K562 (cell line): Measurements from ENCODE around the gene USP49. TPM values are rescaled to one million over a fixed set of nuclear protein-coding genes. Genes with fewer than 3 reads are reported as not detected.

Experiments used
- CREB1 ChIP-seq, 2 experiments: sonication (generic) in 1 of 2; formaldehyde crosslinking in 1 of 2; IDR thresholded peaks; 2 replicates each; pipeline versions ENCODE4 v1.6.1 to v1.8.0; 2012 to 2022; ENCODE audit warnings: inconsistent platforms in 1 of 2, mild to moderate bottlenecking in 1 of 2, missing genetic modification reagents in 1 of 2, moderate library complexity in 1 of 2
- CXXC5 ChIP-seq: fragments of 250-450 bp; sonication (Bioruptor Pico); IDR thresholded peaks from 2 replicates; pipeline ENCODE4 v1.8.0; 2022; ENCODE audit warnings: inconsistent platforms, mild to moderate bottlenecking, moderate library complexity
- DPF2 ChIP-seq: fragments of 450-650 bp; IDR thresholded peaks from 2 replicates; pipeline ENCODE4 v1.6.1; 2016
- GATAD2B ChIP-seq: fragments of 450-650 bp; IDR thresholded peaks from 2 replicates; pipeline ENCODE4 v1.6.1; 2017; ENCODE audit warnings: mild to moderate bottlenecking, borderline replicate concordance
- MEF2A ChIP-seq: IDR thresholded peaks from 2 replicates; pipeline ENCODE4 v1.6.1; 2011; ENCODE audit warnings: low read depth, mild to moderate bottlenecking, low read length, moderate library complexity; ENCODE audit not compliant: control insufficient read depth
- NCOA6 ChIP-seq: fragments of 450-650 bp; IDR thresholded peaks from 2 replicates; pipeline ENCODE4 v1.6.1; 2017; ENCODE audit warnings: mild to moderate bottlenecking
- RUNX1 ChIP-seq: sonication (generic); IDR thresholded peaks from 2 replicates; pipeline ENCODE4 v1.6.1; 2016; ENCODE audit warnings: antibody characterized with exemption, low read depth
- TAF7 ChIP-seq: fragments of 450-650 bp; IDR thresholded peaks from 2 replicates; pipeline ENCODE4 v1.6.1; 2016; ENCODE audit warnings: missing genetic modification characterization, missing compliant biosample characterization
- TARDBP ChIP-seq: fragments of 450-650 bp; IDR thresholded peaks from 2 replicates; pipeline ENCODE4 v1.6.1; 2016
- TCF7 ChIP-seq: sonication (generic); IDR thresholded peaks from 2 replicates; pipeline ENCODE4 v1.6.1; 2016; ENCODE audit warnings: antibody characterized with exemption, borderline replicate concordance
- TEAD2 ChIP-seq: fragments of 450-650 bp; IDR thresholded peaks from 2 replicates; pipeline ENCODE4 v1.6.1; 2016; ENCODE audit warnings: missing genetic modification characterization, control low read depth, missing compliant biosample characterization
- ZNF253 ChIP-seq: fragments of 250-450 bp; sonication (Bioruptor Pico); conservative IDR thresholded peaks from 2 replicates; pipeline ENCODE4 v1.6.1; 2021; ENCODE audit warnings: mild to moderate bottlenecking
- ZNF3 ChIP-seq: fragments of 250-450 bp; sonication (Bioruptor Pico); IDR thresholded peaks from 2 replicates; pipeline ENCODE4 v1.5.0; 2021; ENCODE audit warnings: mild to moderate bottlenecking, moderate library complexity
- ZNF436 ChIP-seq: fragments of 250-450, 450-650 bp; sonication (Bioruptor Pico); formaldehyde crosslinking; IDR thresholded peaks from 2 replicates; pipeline ENCODE4 v1.7.0; 2020; ENCODE audit warnings: mild to moderate bottlenecking
- polyA plus RNA-seq, 8 experiments: library from polyadenylated mRNA; depleted of rRNA in 4 of 8; stranded (reverse) in 5 of 8; unstranded in 3 of 8; fragments of >200 nt; fragmentation: Nextera tagmentation in 2 of 8; fragmentation: Illumina TruSeq in 1 of 8; extraction: Ambion mirVana in 2 of 8; extraction: Trizol in 1 of 8; gene quantifications; 2 replicates each; pipeline versions ENCODE4 v1.2.1 to v1.2.3, GENCODE V29; 2011 to 2014; ENCODE audit warnings: inconsistent platforms in 1 of 8, missing spikeins in 1 of 8
- total RNA-seq, 7 experiments: library from RNA; depleted of rRNA in 6 of 7; stranded (reverse); fragments of >200 nt in 6 of 7; fragmentation: Illumina TruSeq in 2 of 7; extraction: Trizol in 2 of 7; gene quantifications; 2 replicates each; pipeline versions ENCODE4 v1.2.1 to v1.2.3, GENCODE V29; 2011 to 2021; ENCODE audit warnings: low replicate concordance in 1 of 7
- TF ChIP-seq, protein P1 (sequence below): sonication (generic); formaldehyde crosslinking; IDR thresholded peaks from 2 replicates; pipeline ENCODE4 v1.8.1; 2023; ENCODE audit warnings: mild to moderate bottlenecking, missing genetic modification reagents
- TF ChIP-seq, protein P2 (sequence below): sonication (generic); formaldehyde crosslinking; IDR thresholded peaks from 2 replicates; pipeline ENCODE4 v1.8.0; 2022; ENCODE audit warnings: mild to moderate bottlenecking, missing genetic modification reagents
- TF ChIP-seq, protein P3 (sequence below): sonication (generic); formaldehyde crosslinking; IDR thresholded peaks from 2 replicates; pipeline ENCODE4 v1.8.1; 2023; ENCODE audit warnings: mild to moderate bottlenecking, missing genetic modification reagents, moderate library complexity
- TF ChIP-seq, protein P4 (sequence below): fragments of 450-650 bp; IDR thresholded peaks from 2 replicates; pipeline ENCODE4 v1.6.1; 2017; ENCODE audit warnings: antibody characterized with exemption, mild to moderate bottlenecking
- TF ChIP-seq, protein P5 (sequence below): sonication (generic); formaldehyde crosslinking; IDR thresholded peaks from 2 replicates; pipeline ENCODE4 v1.8.0; 2022; ENCODE audit warnings: mild to moderate bottlenecking, missing genetic modification reagents

The USP49 gene
- total and polyA plus RNA-seq, 9 of the 15 experiments (the other 6 are each of a cell fraction or from before 2014, with no cell fraction given) = 1.0 to 9.9 (median 6.5) TPM

DNA sequence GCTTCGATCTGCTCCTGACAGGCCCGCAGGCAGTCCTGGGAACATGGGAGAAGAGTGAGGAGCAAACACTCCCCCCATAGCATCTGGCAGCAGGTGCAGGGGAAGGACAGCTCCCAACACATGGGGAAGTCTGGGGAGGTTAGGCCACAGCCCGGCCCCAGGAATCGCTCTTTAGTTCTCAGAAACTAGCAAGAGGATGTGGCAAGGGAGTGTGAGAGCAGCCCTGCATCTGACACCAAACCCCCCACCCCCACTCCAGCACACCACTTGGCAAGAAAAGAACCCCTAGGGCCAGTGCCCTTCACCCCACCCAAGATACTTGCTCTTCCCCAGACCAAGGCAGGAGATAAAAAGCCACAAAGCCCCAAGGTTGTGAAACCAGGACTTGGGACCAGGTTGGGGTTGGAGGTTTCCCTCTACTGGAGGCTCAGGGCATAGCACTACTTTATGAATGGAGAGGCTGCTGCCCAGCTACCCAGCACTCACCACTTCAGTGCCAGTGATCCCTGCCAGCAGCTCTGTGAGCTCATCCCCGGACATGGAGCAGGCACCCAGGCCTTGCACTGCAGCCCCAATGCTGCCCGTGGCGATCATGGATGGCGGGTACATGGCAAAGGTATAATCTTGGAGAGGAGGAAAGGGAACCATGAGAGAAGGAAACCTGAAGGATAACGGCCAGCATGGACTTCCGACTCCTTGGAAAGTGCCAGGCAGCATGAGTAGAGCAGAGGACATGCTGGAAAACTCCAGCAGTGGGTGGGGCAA lies 41.1 kb upstream of the USP49 start (continued):
- peak; percentile 87; the same call in 1 of the 2 replicates for TF ChIP-seq RUNX1
- TF ChIP-seq TEAD2 (tag) = no peak
- TF ChIP-seq NCOA6 = no peak
- TF ChIP-seq ZNF436 (CRISPR knock-in tag) = no peak
- TF ChIP-seq, protein P1, sequence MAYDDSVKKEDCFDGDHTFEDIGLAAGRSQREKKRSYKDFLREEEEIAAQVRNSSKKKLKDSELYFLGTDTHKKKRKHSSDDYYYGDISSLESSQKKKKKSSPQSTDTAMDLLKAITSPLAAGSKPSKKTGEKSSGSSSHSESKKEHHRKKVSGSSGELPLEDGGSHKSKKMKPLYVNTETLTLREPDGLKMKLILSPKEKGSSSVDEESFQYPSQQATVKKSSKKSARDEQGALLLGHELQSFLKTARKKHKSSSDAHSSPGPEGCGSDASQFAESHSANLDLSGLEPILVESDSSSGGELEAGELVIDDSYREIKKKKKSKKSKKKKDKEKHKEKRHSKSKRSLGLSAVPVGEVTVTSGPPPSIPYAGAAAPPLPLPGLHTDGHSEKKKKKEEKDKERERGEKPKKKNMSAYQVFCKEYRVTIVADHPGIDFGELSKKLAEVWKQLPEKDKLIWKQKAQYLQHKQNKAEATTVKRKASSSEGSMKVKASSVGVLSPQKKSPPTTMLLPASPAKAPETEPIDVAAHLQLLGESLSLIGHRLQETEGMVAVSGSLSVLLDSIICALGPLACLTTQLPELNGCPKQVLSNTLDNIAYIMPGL = no peak
- TF ChIP-seq, protein P2, sequence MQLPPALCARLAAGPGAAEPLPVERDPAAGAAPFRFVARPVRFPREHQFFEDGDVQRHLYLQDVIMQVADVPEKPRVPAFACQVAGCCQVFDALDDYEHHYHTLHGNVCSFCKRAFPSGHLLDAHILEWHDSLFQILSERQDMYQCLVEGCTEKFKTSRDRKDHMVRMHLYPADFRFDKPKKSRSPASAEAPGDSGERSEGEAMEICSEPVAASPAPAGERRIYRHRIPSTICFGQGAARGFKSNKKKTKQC (CRISPR knock-in tag) = peak; percentile 88; the same call in 1 of the 2 replicates
- TF ChIP-seq, protein P3, sequence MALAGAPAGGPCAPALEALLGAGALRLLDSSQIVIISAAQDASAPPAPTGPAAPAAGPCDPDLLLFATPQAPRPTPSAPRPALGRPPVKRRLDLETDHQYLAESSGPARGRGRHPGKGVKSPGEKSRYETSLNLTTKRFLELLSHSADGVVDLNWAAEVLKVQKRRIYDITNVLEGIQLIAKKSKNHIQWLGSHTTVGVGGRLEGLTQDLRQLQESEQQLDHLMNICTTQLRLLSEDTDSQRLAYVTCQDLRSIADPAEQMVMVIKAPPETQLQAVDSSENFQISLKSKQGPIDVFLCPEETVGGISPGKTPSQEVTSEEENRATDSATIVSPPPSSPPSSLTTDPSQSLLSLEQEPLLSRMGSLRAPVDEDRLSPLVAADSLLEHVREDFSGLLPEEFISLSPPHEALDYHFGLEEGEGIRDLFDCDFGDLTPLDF (CRISPR knock-in tag) = no peak; the same call in 1 of the 2 replicates
- TF ChIP-seq MEF2A = 0 out of 2 replicates have a peak, but pooled peaks have one; percentile 41
- peak; percentile 80; the same call in 1 of the 2 replicates for TF ChIP-seq GATAD2B
- TF ChIP-seq ZNF3 = no peak
- no peak for TF ChIP-seq ZNF253 (CRISPR knock-in tag)
- no peak for TF ChIP-seq TAF7 (tag)
- TF ChIP-seq, protein P4, sequence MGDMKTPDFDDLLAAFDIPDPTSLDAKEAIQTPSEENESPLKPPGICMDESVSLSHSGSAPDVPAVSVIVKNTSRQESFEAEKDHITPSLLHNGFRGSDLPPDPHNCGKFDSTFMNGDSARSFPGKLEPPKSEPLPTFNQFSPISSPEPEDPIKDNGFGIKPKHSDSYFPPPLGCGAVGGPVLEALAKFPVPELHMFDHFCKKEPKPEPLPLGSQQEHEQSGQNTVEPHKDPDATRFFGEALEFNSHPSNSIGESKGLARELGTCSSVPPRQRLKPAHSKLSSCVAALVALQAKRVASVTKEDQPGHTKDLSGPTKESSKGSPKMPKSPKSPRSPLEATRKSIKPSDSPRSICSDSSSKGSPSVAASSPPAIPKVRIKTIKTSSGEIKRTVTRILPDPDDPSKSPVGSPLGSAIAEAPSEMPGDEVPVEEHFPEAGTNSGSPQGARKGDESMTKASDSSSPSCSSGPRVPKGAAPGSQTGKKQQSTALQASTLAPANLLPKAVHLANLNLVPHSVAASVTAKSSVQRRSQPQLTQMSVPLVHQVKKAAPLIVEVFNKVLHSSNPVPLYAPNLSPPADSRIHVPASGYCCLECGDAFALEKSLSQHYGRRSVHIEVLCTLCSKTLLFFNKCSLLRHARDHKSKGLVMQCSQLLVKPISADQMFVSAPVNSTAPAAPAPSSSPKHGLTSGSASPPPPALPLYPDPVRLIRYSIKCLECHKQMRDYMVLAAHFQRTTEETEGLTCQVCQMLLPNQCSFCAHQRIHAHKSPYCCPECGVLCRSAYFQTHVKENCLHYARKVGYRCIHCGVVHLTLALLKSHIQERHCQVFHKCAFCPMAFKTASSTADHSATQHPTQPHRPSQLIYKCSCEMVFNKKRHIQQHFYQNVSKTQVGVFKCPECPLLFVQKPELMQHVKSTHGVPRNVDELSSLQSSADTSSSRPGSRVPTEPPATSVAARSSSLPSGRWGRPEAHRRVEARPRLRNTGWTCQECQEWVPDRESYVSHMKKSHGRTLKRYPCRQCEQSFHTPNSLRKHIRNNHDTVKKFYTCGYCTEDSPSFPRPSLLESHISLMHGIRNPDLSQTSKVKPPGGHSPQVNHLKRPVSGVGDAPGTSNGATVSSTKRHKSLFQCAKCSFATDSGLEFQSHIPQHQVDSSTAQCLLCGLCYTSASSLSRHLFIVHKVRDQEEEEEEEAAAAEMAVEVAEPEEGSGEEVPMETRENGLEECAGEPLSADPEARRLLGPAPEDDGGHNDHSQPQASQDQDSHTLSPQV = peak; percentile 85
- TF ChIP-seq TARDBP = peak; percentile 36; the same call in 1 of the 2 replicates
- no peak; the same call in 1 of the 2 replicates for TF ChIP-seq TCF7
- TF ChIP-seq, protein P5, sequence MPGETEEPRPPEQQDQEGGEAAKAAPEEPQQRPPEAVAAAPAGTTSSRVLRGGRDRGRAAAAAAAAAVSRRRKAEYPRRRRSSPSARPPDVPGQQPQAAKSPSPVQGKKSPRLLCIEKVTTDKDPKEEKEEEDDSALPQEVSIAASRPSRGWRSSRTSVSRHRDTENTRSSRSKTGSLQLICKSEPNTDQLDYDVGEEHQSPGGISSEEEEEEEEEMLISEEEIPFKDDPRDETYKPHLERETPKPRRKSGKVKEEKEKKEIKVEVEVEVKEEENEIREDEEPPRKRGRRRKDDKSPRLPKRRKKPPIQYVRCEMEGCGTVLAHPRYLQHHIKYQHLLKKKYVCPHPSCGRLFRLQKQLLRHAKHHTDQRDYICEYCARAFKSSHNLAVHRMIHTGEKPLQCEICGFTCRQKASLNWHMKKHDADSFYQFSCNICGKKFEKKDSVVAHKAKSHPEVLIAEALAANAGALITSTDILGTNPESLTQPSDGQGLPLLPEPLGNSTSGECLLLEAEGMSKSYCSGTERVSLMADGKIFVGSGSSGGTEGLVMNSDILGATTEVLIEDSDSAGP (CRISPR knock-in tag) = 0 out of 2 replicates have a peak, but pooled peaks have one; percentile 64
- peak; percentile 91 for TF ChIP-seq DPF2
- TF ChIP-seq CREB1 (IDR thresholded peaks at IDR 0.05) = no peak
- TF ChIP-seq CREB1 (CRISPR knock-in tag; IDR thresholded peaks at IDR 0.05) = no peak
- peak; percentile 51; the same call in 1 of the 2 replicates for TF ChIP-seq CXXC5 (CRISPR knock-in tag)
